ENCODE data around the gene TRAPPC12. TPM values are rescaled to one million over a fixed set of nuclear protein-coding genes. Genes with fewer than 3 reads are reported as not detected.

Gene TRAPPC12
- total RNA-seq, 1 experiment from 2014 or later = 72.8 TPM

DNA sequence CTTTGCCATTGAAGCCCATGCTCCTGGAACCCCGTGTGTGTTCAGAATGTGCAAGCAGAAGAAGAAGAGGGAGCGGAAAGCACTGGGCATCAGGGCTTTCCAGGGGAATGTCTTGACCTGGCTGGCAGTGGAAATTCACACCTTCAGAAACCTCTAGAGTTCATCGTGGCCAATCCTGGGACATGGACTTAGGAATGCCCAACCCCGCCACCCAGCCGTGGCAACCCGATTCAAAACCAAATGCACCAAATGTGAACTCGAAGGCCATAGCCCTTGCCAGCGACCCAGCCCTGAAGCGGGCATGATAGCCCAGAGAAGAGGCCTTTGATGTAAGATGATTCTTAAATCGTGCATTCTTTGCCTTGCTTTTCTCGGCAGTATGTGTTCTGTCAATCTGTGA is 70.4 kb downstream of the TRAPPC12 start:
- no peak overlapping the region for H3K4me3 Mint-ChIP-seq

More for the DNA sequence above, 70.4 kb downstream of the TRAPPC12 start:
- POLR2A ChIA-PET = no interaction called here
- H3K36me3 Mint-ChIP-seq = peaks cover 23% of the 10 kb centered on the region
- no peaks in the 10 kb centered on the region for H3K27me3 Mint-ChIP-seq (ENCODE audit: low read depth)
- no peak overlapping the region for H3K27ac Mint-ChIP-seq
- no peak for ATAC-seq
- no peak for DNase-seq (ENCODE audit: low spot score)
- H3K9me3 Mint-ChIP-seq = no peaks in the 10 kb centered on the region
- CTCF ChIA-PET = no interaction called here
- TF ChIP-seq, protein P1, sequence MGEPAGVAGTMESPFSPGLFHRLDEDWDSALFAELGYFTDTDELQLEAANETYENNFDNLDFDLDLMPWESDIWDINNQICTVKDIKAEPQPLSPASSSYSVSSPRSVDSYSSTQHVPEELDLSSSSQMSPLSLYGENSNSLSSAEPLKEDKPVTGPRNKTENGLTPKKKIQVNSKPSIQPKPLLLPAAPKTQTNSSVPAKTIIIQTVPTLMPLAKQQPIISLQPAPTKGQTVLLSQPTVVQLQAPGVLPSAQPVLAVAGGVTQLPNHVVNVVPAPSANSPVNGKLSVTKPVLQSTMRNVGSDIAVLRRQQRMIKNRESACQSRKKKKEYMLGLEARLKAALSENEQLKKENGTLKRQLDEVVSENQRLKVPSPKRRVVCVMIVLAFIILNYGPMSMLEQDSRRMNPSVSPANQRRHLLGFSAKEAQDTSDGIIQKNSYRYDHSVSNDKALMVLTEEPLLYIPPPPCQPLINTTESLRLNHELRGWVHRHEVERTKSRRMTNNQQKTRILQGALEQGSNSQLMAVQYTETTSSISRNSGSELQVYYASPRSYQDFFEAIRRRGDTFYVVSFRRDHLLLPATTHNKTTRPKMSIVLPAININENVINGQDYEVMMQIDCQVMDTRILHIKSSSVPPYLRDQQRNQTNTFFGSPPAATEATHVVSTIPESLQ (CRISPR knock-in tag; IDR thresholded peaks at IDR 0.05) = no peak
- TF ChIP-seq, protein P2, sequence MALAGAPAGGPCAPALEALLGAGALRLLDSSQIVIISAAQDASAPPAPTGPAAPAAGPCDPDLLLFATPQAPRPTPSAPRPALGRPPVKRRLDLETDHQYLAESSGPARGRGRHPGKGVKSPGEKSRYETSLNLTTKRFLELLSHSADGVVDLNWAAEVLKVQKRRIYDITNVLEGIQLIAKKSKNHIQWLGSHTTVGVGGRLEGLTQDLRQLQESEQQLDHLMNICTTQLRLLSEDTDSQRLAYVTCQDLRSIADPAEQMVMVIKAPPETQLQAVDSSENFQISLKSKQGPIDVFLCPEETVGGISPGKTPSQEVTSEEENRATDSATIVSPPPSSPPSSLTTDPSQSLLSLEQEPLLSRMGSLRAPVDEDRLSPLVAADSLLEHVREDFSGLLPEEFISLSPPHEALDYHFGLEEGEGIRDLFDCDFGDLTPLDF (CRISPR knock-in tag; IDR thresholded peaks at IDR 0.05) = no peak
- no peak for TF ChIP-seq CREM (CRISPR knock-in tag; IDR thresholded peaks at IDR 0.05)
- TF ChIP-seq SP1 (CRISPR knock-in tag; conservative IDR thresholded peaks at IDR 0.05) = no peak
- no peak for TF ChIP-seq KAT7 (CRISPR knock-in tag; IDR thresholded peaks at IDR 0.05; ENCODE audit: borderline replicate concordance)
- no peak for TF ChIP-seq OVOL2 (CRISPR knock-in tag; IDR thresholded peaks at IDR 0.05; ENCODE audit: borderline replicate concordance)
- no peak for TF ChIP-seq HMGA2 (CRISPR knock-in tag; IDR thresholded peaks at IDR 0.05)
- TF ChIP-seq, protein P3, sequence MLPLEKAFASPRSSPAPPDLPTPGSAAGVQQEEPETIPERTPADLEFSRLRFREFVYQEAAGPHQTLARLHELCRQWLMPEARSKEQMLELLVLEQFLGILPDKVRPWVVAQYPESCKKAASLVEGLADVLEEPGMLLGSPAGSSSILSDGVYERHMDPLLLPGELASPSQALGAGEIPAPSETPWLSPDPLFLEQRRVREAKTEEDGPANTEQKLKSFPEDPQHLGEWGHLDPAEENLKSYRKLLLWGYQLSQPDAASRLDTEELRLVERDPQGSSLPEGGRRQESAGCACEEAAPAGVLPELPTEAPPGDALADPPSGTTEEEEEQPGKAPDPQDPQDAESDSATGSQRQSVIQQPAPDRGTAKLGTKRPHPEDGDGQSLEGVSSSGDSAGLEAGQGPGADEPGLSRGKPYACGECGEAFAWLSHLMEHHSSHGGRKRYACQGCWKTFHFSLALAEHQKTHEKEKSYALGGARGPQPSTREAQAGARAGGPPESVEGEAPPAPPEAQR (CRISPR knock-in tag; IDR thresholded peaks at IDR 0.05) = no peak
- TF ChIP-seq CREB1 (CRISPR knock-in tag; IDR thresholded peaks at IDR 0.05) = no peak
- no peak for TF ChIP-seq ZNF138 (CRISPR knock-in tag; conservative IDR thresholded peaks at IDR 0.05)
- no peak for TF ChIP-seq GRHL2 (CRISPR knock-in tag; IDR thresholded peaks at IDR 0.05; ENCODE audit: insufficient replicate concordance, severe bottlenecking)
- TF ChIP-seq, protein P4, sequence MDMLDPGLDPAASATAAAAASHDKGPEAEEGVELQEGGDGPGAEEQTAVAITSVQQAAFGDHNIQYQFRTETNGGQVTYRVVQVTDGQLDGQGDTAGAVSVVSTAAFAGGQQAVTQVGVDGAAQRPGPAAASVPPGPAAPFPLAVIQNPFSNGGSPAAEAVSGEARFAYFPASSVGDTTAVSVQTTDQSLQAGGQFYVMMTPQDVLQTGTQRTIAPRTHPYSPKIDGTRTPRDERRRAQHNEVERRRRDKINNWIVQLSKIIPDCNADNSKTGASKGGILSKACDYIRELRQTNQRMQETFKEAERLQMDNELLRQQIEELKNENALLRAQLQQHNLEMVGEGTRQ (CRISPR knock-in tag; IDR thresholded peaks at IDR 0.05) = no peak
- TF ChIP-seq, protein P5, sequence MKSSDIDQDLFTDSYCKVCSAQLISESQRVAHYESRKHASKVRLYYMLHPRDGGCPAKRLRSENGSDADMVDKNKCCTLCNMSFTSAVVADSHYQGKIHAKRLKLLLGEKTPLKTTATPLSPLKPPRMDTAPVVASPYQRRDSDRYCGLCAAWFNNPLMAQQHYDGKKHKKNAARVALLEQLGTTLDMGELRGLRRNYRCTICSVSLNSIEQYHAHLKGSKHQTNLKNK (CRISPR knock-in tag; IDR thresholded peaks at IDR 0.05) = no peak
- no peak for TF ChIP-seq FOXP1 (CRISPR knock-in tag; IDR thresholded peaks at IDR 0.05; ENCODE audit: borderline replicate concordance)
- TF ChIP-seq, protein P6, sequence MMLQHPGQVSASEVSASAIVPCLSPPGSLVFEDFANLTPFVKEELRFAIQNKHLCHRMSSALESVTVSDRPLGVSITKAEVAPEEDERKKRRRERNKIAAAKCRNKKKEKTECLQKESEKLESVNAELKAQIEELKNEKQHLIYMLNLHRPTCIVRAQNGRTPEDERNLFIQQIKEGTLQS (CRISPR knock-in tag; conservative IDR thresholded peaks at IDR 0.05) = no peak
- TF ChIP-seq ZNF219 (CRISPR knock-in tag; IDR thresholded peaks at IDR 0.05; ENCODE audit: borderline replicate concordance) = no peak
- no peak for TF ChIP-seq SMAD4 (CRISPR knock-in tag; IDR thresholded peaks at IDR 0.05)
- TF ChIP-seq, protein P7, sequence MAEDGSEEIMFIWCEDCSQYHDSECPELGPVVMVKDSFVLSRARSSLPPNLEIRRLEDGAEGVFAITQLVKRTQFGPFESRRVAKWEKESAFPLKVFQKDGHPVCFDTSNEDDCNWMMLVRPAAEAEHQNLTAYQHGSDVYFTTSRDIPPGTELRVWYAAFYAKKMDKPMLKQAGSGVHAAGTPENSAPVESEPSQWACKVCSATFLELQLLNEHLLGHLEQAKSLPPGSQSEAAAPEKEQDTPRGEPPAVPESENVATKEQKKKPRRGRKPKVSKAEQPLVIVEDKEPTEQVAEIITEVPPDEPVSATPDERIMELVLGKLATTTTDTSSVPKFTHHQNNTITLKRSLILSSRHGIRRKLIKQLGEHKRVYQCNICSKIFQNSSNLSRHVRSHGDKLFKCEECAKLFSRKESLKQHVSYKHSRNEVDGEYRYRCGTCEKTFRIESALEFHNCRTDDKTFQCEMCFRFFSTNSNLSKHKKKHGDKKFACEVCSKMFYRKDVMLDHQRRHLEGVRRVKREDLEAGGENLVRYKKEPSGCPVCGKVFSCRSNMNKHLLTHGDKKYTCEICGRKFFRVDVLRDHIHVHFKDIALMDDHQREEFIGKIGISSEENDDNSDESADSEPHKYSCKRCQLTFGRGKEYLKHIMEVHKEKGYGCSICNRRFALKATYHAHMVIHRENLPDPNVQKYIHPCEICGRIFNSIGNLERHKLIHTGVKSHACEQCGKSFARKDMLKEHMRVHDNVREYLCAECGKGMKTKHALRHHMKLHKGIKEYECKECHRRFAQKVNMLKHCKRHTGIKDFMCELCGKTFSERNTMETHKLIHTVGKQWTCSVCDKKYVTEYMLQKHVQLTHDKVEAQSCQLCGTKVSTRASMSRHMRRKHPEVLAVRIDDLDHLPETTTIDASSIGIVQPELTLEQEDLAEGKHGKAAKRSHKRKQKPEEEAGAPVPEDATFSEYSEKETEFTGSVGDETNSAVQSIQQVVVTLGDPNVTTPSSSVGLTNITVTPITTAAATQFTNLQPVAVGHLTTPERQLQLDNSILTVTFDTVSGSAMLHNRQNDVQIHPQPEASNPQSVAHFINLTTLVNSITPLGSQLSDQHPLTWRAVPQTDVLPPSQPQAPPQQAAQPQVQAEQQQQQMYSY (CRISPR knock-in tag; IDR thresholded peaks at IDR 0.05) = no peak
- 0 out of 2 replicates have a peak, but pooled peaks cover 2% of the 10 kb centered on the region for H3K4me1 Mint-ChIP-seq
